ENCODE data around the gene DHX29.

DHX29 gene

GRCh38 chr5:55316837-55317236 lies 9.3 kb upstream of the DHX29 start:
- Histone ChIP-seq H3K4me2 (ENCODE audit: insufficient read depth, low read length, poor library complexity, severe bottlenecking) (no peak overlapping the region), H3K14ac (ENCODE audit: low read length) (no peak overlapping the region), H3K4me1 (ENCODE audit: control insufficient read depth in 2 of 2, insufficient read depth in 1 of 2, low read depth in 1 of 2, low read length in 2 of 2) (no peaks in the 10 kb centered on the region), H3K27me3 (ENCODE audit: control insufficient read depth in 3 of 3, insufficient read depth in 3 of 3, low read depth in 1 of 3, low read length in 3 of 3) (no peaks in the 10 kb centered on the region), H3K27ac (replicated peaks; ENCODE audit: low read length) (no peak overlapping the region), H4K91ac (ENCODE audit: low read depth, low read length, poor library complexity) (no peak overlapping the region), H2AFZ (ENCODE audit: low read length) (no peak overlapping the region), H3K4me3 (ENCODE audit: low read length in 2 of 2) (no peak overlapping the region), H3K4ac (ENCODE audit: low read length) (no peak overlapping the region), H4K8ac (ENCODE audit: low read depth, low read length) (no peak overlapping the region), H2AK5ac (ENCODE audit: low read depth, low read length) (no peak overlapping the region), H2BK120ac (ENCODE audit: low read depth, low read length) (no peak overlapping the region), H2BK12ac (ENCODE audit: low read length) (no peak overlapping the region), H2BK5ac (ENCODE audit: low read length) (no peak overlapping the region), H3K36me3 (replicated peaks in 1 of 2; ENCODE audit: control insufficient read depth in 2 of 2, insufficient read depth in 2 of 2, low read length in 2 of 2) (peaks cover 1 to 24% of the 10 kb centered on the region in 2 donors), H3K18ac (ENCODE audit: low read length) (no peak overlapping the region), H3K79me1 (ENCODE audit: low read depth, low read length) (peaks cover 1% of the 10 kb centered on the region), H2BK15ac (ENCODE audit: low read length) (no peak overlapping the region), H3K23ac (ENCODE audit: low read depth, low read length, poor library complexity) (no peak overlapping the region), H3K9ac (ENCODE audit: low read depth, low read length, poor library complexity) (no peak overlapping the region), H3K9me3 (replicated peaks in 1 of 2; ENCODE audit: control insufficient read depth in 2 of 2, insufficient read depth in 1 of 2, low read depth in 1 of 2, low read length in 2 of 2) (peaks cover 0 to 20% of the 10 kb centered on the region in 2 donors)
- DNase-seq (ENCODE audit: low spot score): no peak

DNA sequence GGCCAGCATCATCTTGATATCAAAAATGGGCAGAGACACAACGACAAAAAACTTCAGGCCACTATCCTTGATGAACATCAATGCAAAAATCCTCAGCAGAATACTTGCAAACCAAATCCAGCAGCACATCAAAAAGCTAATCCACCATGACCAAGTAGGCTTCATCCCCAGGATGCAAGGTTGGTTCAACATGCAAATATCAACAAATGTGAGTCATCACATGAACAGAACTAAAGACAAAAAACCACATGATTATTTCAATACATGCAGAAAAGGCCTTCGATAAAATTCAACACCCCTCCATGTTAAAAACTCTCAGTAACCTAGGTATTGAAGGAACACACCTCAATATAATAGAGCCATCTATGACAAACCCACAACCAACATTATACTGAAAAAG lies 8.8 kb upstream of the DHX29 start:
- no peak overlapping the region for H3K9ac ChIP-seq (ENCODE audit: low read depth, low read length, poor library complexity)
- no peak overlapping the region for H3K14ac ChIP-seq (ENCODE audit: low read length)
- peaks cover 1% of the 10 kb centered on the region for H3K79me1 ChIP-seq (ENCODE audit: low read depth, low read length)
- no peak overlapping the region for H3K27ac ChIP-seq (replicated peaks; ENCODE audit: low read length)
- H3K4me1 ChIP-seq (ENCODE audit: control insufficient read depth in 2 of 2, insufficient read depth in 1 of 2, low read depth in 1 of 2, low read length in 2 of 2): no peaks in the 10 kb centered on the region
- no peak overlapping the region for H4K91ac ChIP-seq (ENCODE audit: low read depth, low read length, poor library complexity)
- DNase-seq (ENCODE audit: low spot score): no peak
- H3K4ac ChIP-seq (ENCODE audit: low read length): no peak overlapping the region
- H2AK5ac ChIP-seq (ENCODE audit: low read depth, low read length): no peak overlapping the region
- no peak overlapping the region for H2BK5ac ChIP-seq (ENCODE audit: low read length)
- WGBS, 2 donors (ENCODE audit: extremely low coverage in 2 of 2, insufficient read length in 2 of 2, insufficient replicate concordance in 1 of 2): no CpG with 5 or more reads among the region's 2 CpGs
- no peaks in the 10 kb centered on the region for H3K27me3 ChIP-seq (ENCODE audit: control insufficient read depth in 3 of 3, insufficient read depth in 3 of 3, low read depth in 1 of 3, low read length in 3 of 3)
- no peak overlapping the region for H2BK12ac ChIP-seq (ENCODE audit: low read length)
- H3K9me3 ChIP-seq (replicated peaks in 1 of 2; ENCODE audit: control insufficient read depth in 2 of 2, insufficient read depth in 1 of 2, low read depth in 1 of 2, low read length in 2 of 2): peaks cover 0 to 22% of the 10 kb centered on the region in 2 donors
- no peak overlapping the region for H4K8ac ChIP-seq (ENCODE audit: low read depth, low read length)
- no peak overlapping the region for H2AFZ ChIP-seq (ENCODE audit: low read length)
- H3K23ac ChIP-seq (ENCODE audit: low read depth, low read length, poor library complexity): no peak overlapping the region
- H3K4me3 ChIP-seq (ENCODE audit: low read length in 2 of 2): no peak overlapping the region
- no peak overlapping the region for H3K18ac ChIP-seq (ENCODE audit: low read length)
- no peak overlapping the region for H2BK120ac ChIP-seq (ENCODE audit: low read depth, low read length)
- H3K36me3 ChIP-seq (replicated peaks in 1 of 2; ENCODE audit: control insufficient read depth in 2 of 2, insufficient read depth in 2 of 2, low read length in 2 of 2): peaks cover 1 to 28% of the 10 kb centered on the region in 2 donors
- H3K4me2 ChIP-seq (ENCODE audit: insufficient read depth, low read length, poor library complexity, severe bottlenecking): no peak overlapping the region
- H2BK15ac ChIP-seq (ENCODE audit: low read length): no peak overlapping the region

DNA sequence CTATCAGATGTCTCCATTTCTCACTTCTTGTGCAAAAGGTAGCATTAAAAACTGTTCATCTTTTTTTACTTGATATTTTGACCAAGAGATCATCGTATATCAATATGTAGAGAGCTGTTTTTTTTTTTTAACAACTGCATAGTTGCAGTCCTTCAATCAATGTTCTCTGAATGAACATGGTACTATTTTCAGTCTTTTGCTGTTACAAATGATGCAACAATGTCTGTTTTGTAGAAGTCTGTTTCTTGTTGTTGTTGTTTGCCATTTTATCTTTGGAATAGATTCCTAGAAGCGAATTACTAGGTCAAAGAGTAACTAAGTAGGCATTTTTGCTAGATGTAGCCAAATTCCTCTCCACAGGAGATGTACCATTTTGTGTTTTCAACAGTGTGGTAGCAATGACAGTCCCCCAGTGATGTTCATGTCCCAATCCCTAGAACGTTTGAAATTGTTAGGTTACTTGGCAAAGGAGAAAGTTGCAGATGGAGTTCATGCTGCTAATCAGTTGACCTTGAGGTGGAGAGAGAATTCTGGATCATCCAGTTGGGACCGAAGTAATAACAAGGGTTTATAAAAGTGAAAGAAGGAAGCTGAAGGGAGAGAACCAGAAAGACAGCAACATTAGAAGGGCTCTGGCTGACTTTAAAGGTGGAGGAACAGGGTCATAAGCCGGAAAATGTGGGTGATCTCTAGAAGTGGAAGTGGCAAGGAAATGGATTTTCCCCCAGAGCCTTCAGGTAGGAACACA lies 6.5 kb upstream of the DHX29 start:
- H3K9ac ChIP-seq (ENCODE audit: low read depth, low read length, poor library complexity): no peak overlapping the region
- H2BK120ac ChIP-seq (ENCODE audit: low read depth, low read length): no peak overlapping the region
- no peak overlapping the region for H2BK15ac ChIP-seq (ENCODE audit: low read length)
- no peak overlapping the region for H2AFZ ChIP-seq (ENCODE audit: low read length)
- H3K27ac ChIP-seq (replicated peaks; ENCODE audit: low read length): no peak overlapping the region
- no peak overlapping the region for H4K91ac ChIP-seq (ENCODE audit: low read depth, low read length, poor library complexity)
- H3K4me2 ChIP-seq (ENCODE audit: insufficient read depth, low read length, poor library complexity, severe bottlenecking): no peak overlapping the region
- H3K14ac ChIP-seq (ENCODE audit: low read length): no peak overlapping the region
- peaks cover 1% of the 10 kb centered on the region for H3K79me1 ChIP-seq (ENCODE audit: low read depth, low read length)
- no peak overlapping the region for H2AK5ac ChIP-seq (ENCODE audit: low read depth, low read length)
- no peaks in the 10 kb centered on the region for H3K27me3 ChIP-seq (ENCODE audit: control insufficient read depth in 3 of 3, insufficient read depth in 3 of 3, low read depth in 1 of 3, low read length in 3 of 3)
- H3K18ac ChIP-seq (ENCODE audit: low read length): no peak overlapping the region
- peaks cover 0 to 4% of the 10 kb centered on the region in 2 donors for H3K4me1 ChIP-seq (ENCODE audit: control insufficient read depth in 2 of 2, insufficient read depth in 1 of 2, low read depth in 1 of 2, low read length in 2 of 2)
- H3K23ac ChIP-seq (ENCODE audit: low read depth, low read length, poor library complexity): no peak overlapping the region
- WGBS, 2 donors (ENCODE audit: extremely low coverage in 2 of 2, insufficient read length in 2 of 2, insufficient replicate concordance in 1 of 2): no CpG with 5 or more reads among the region's 5 CpGs
- no peak for DNase-seq (ENCODE audit: low spot score)
- H3K9me3 ChIP-seq (replicated peaks in 1 of 2; ENCODE audit: control insufficient read depth in 2 of 2, insufficient read depth in 1 of 2, low read depth in 1 of 2, low read length in 2 of 2): peaks cover 0 to 27% of the 10 kb centered on the region in 2 donors
- no peak overlapping the region for H3K4ac ChIP-seq (ENCODE audit: low read length)
- H4K8ac ChIP-seq (ENCODE audit: low read depth, low read length): no peak overlapping the region
- no peak overlapping the region for H3K4me3 ChIP-seq (ENCODE audit: low read length in 2 of 2)
- no peak overlapping the region for H2BK12ac ChIP-seq (ENCODE audit: low read length)
- H2BK5ac ChIP-seq (ENCODE audit: low read length): no peak overlapping the region
- peaks cover 1 to 41% of the 10 kb centered on the region in 2 donors for H3K36me3 ChIP-seq (replicated peaks in 1 of 2; ENCODE audit: control insufficient read depth in 2 of 2, insufficient read depth in 2 of 2, low read length in 2 of 2)

DNA sequence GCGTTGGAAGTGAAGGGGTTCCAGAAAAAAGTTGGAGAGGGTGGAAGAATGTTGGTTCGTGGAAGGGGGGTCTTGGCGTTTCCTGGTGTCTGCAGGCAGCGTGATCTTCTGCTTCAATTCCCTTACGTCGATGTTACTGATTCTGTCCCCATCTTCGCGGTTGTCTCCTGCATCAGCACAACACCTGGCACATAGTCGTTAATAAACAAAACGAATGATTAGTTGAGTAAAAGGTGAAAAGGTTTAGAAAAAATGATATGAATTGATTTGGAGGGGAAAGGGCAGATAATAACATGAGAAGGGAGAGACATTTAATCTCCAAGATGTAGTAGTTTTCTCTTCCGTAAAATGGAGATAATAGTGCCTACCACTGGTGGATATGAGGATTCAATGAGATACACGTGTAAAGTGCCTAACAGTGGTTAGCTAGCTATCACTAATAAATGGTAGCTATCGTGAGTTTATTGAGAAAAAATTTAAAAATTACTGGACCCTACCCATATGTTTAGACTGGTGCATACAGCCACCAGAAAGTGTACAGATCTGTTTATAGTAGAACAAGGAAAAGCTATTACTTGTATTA lies 851 bp upstream of the DHX29 start:
- Histone ChIP-seq H2BK5ac (ENCODE audit: low read length) (no peak overlapping the region), H3K4me1 (ENCODE audit: control insufficient read depth in 2 of 2, insufficient read depth in 1 of 2, low read depth in 1 of 2, low read length in 2 of 2) (peaks cover 4 to 10% of the 10 kb centered on the region in 2 donors), H3K4me2 (ENCODE audit: insufficient read depth, low read length, poor library complexity, severe bottlenecking) (peak overlapping the region; percentile 63), H3K9ac (ENCODE audit: low read depth, low read length, poor library complexity) (no peak overlapping the region), H3K27me3 (ENCODE audit: control insufficient read depth in 3 of 3, insufficient read depth in 3 of 3, low read depth in 1 of 3, low read length in 3 of 3) (no peaks in the 10 kb centered on the region), H4K8ac (ENCODE audit: low read depth, low read length) (no peak overlapping the region), H3K4ac (ENCODE audit: low read length) (no peak overlapping the region), H2AFZ (ENCODE audit: low read length) (peak overlapping the region; percentile 93), H2BK12ac (ENCODE audit: low read length) (no peak overlapping the region), H3K27ac (replicated peaks; ENCODE audit: low read length) (peak overlapping the region; percentile 94), H3K79me1 (ENCODE audit: low read depth, low read length) (peaks cover 4% of the 10 kb centered on the region), H4K91ac (ENCODE audit: low read depth, low read length, poor library complexity) (no peak overlapping the region), H3K18ac (ENCODE audit: low read length) (peak overlapping the region; percentile 63), H3K14ac (ENCODE audit: low read length) (no peak overlapping the region), H2BK120ac (ENCODE audit: low read depth, low read length) (no peak overlapping the region), H2BK15ac (ENCODE audit: low read length) (no peak overlapping the region), H3K4me3 (ENCODE audit: low read length in 2 of 2) (peak overlapping the region; percentile 68 to 87), H2AK5ac (ENCODE audit: low read depth, low read length) (no peak overlapping the region), H3K9me3 (replicated peaks in 1 of 2; ENCODE audit: control insufficient read depth in 2 of 2, insufficient read depth in 1 of 2, low read depth in 1 of 2, low read length in 2 of 2) (peaks cover 0 to 14% of the 10 kb centered on the region in 2 donors), H3K36me3 (replicated peaks in 1 of 2; ENCODE audit: control insufficient read depth in 2 of 2, insufficient read depth in 2 of 2, low read length in 2 of 2) (peaks cover 0 to 28% of the 10 kb centered on the region in 2 donors), H3K23ac (ENCODE audit: low read depth, low read length, poor library complexity) (no peak overlapping the region)
- DNase-seq (ENCODE audit: low spot score): peak; percentile 5
- 100% methylated on average over 1 of the region's 13 CpGs for WGBS, 2 donors (ENCODE audit: extremely low coverage in 2 of 2, insufficient read length in 2 of 2, insufficient replicate concordance in 1 of 2)
